Mucosa of stomach (tissue), 1 donor: ENCODE data around the gene SRF.
"Not testable (repeated sequence)": the region's sequence is repeated elsewhere in the genome, so short reads cannot be mapped to it uniquely, and the experiment has no call there.

Experiments
- H3K27me3 ChIP-seq: one replicate; pipeline ENCODE4 v1.7.0; 2013; ENCODE audit warnings: mild to moderate bottlenecking, low read length; ENCODE audit not compliant: control insufficient read depth, insufficient read depth
- H3K36me3 ChIP-seq: one replicate; pipeline ENCODE4 v1.7.0; 2013; ENCODE audit warnings: low read length; ENCODE audit not compliant: control insufficient read depth, insufficient read depth
- H3K4me1 ChIP-seq: one replicate; pipeline ENCODE4 v1.7.0; 2013; ENCODE audit warnings: mild to moderate bottlenecking, low read length; ENCODE audit not compliant: control insufficient read depth, insufficient read depth
- H3K4me3 ChIP-seq: one replicate; pipeline ENCODE4 v1.7.0; 2013; ENCODE audit warnings: low read length
- H3K9ac ChIP-seq: one replicate; pipeline ENCODE4 v1.7.0; 2013; ENCODE audit warnings: mild to moderate bottlenecking, low read length, moderate library complexity
- H3K9me3 ChIP-seq: one replicate; pipeline ENCODE4 v1.7.0; 2013; ENCODE audit warnings: mild to moderate bottlenecking, low read length, moderate library complexity; ENCODE audit not compliant: control insufficient read depth
- donor health status: Pancreatic carcinoma.

The SRF gene

GRCh38 chr6:43170931-43171706 lies at the start of gene SRF:
TSS of gene SRF (plus strand) at chr6:43171269. CDS start at chr6:43171657, 388 bp downstream.
- H3K9ac ChIP-seq = peak within 1 kb of the TSS; percentile 92
- H3K4me3 ChIP-seq = peak within 1 kb of the TSS; percentile 87
- H3K9me3 ChIP-seq = no peaks in the 10 kb centered on the region
- peaks cover 9% of the 10 kb centered on the region for H3K36me3 ChIP-seq
- peaks cover 32% of the 10 kb centered on the region for H3K4me1 ChIP-seq
- no peaks in the 10 kb centered on the region for H3K27me3 ChIP-seq

GRCh38 chr6:43122146-43122545 lies 48.9 kb upstream of the SRF start:
- H3K27me3 ChIP-seq = no peaks in the 10 kb centered on the region
- no peaks in the 10 kb centered on the region for H3K9me3 ChIP-seq
- no peak overlapping the region for H3K4me3 ChIP-seq
- peaks cover 29% of the 10 kb centered on the region for H3K4me1 ChIP-seq
- no peak overlapping the region for H3K9ac ChIP-seq
- H3K36me3 ChIP-seq = no peaks in the 10 kb centered on the region

- Histone ChIP-seq H3K4me1 (peaks cover 29% of the 10 kb centered on the region), H3K27me3 (no peaks in the 10 kb centered on the region), H3K9me3 (no peaks in the 10 kb centered on the region), H3K4me3 (no peak overlapping the region), H3K9ac (no peak overlapping the region), H3K36me3 (no peaks in the 10 kb centered on the region)
Observed at GRCh38 chr6:43123461-43124314, 47.4 kb upstream of the SRF start.

DNA sequence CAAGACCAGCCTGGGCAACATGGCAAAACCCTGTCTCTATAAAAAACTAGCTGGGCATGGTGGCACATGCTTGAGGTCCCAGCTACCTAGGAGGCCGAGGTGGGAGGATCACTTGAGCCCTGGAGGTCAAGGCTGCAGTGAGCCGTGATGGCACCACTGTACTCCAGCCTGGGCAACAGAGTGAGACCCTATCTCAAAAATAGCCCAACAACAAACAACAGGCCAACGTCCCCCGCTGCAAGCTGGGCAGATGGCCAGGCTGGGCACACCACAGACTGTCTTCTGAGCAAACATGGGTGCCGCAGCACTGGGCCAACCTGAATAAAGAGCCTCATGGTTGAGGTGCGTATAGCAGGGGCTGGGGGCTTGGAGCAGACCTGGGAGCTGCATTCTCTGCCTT lies 46.6 kb upstream of the SRF start:
- Histone ChIP-seq H3K27me3 (no peaks in the 10 kb centered on the region), H3K4me1 (peaks cover 33% of the 10 kb centered on the region), H3K36me3 (no peaks in the 10 kb centered on the region), H3K9ac (no peak overlapping the region), H3K9me3 (no peaks in the 10 kb centered on the region), H3K4me3 (no peak overlapping the region)

GRCh38 chr6:43125119-43125518 lies 46.0 kb upstream of the SRF start:
- Histone ChIP-seq H3K4me3 (no peak overlapping the region), H3K36me3 (no peaks in the 10 kb centered on the region), H3K4me1 (peaks cover 36% of the 10 kb centered on the region), H3K9ac (no peak overlapping the region), H3K27me3 (no peaks in the 10 kb centered on the region), H3K9me3 (no peaks in the 10 kb centered on the region)

DNA sequence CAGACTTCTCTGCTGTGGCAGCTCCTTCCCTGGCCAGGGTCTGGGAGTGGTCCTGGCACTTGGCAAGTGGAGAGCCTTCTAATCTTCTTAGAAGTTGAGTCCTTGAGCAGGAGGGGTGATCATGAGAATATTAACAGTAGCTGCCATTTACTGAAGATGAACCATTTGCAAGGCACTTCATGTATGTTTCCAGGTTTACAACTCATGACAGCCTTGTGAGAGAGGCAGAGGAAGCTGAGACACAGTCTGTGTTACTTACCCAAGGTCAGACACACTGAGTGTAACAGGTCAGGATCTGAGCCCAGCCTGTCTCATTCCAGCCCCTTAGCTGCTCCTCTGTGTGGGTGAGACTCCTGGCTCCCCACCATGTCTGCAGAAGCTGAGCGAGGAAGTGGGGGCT lies 45.5 kb upstream of the SRF start:
- no peaks in the 10 kb centered on the region for H3K27me3 ChIP-seq
- no peak overlapping the region for H3K9ac ChIP-seq
- H3K9me3 ChIP-seq = no peaks in the 10 kb centered on the region
- peaks cover 36% of the 10 kb centered on the region for H3K4me1 ChIP-seq
- H3K4me3 ChIP-seq = no peak overlapping the region
- no peaks in the 10 kb centered on the region for H3K36me3 ChIP-seq

DNA sequence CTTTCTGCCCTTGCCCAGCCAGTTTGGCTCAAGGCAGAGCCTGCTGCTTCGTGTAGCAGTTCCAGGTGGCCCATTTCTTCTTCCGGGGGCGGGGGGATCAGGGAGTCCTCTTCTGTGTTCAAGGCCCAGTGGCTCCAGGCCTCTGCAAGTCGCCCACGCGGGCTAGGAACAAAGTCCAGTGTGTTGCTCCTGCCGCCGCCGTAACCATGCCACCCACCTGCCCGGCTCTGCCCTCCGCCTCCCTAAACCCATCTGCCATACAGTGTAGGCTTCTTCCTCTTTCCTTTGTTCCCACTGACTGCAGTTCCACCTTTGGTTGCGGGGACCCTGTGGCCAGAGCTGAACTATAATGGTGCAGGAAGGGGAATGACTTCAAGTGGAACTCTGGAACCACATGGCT lies 43.9 kb upstream of the SRF start:
- Histone ChIP-seq H3K27me3 (no peaks in the 10 kb centered on the region), H3K4me3 (no peak overlapping the region), H3K9me3 (no peaks in the 10 kb centered on the region), H3K4me1 (peaks cover 31% of the 10 kb centered on the region), H3K9ac (no peak overlapping the region), H3K36me3 (no peaks in the 10 kb centered on the region)

DNA sequence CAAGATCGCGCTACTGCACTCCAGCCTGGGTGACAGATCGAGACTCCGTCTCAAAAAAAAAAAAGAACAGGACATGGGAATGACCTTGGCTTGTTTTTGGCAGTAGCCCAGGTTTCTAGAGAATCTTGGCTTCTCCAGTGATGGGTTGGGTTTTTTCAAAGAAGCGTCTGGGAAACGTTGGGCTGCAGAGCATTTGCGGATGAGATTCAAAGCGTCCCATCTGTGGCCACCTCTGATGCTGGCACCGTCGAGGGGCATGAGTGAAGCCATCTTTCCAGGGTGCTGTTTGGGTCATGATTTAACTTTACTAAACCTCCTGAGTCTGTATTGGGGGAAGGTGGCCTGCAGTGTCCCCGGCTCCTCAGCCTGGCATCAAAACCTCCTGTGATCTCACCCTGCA lies 43.2 kb upstream of the SRF start:
- H3K27me3 ChIP-seq = no peaks in the 10 kb centered on the region
- no peaks in the 10 kb centered on the region for H3K9me3 ChIP-seq
- no peak overlapping the region for H3K9ac ChIP-seq
- H3K36me3 ChIP-seq = no peaks in the 10 kb centered on the region
- H3K4me3 ChIP-seq = no peak overlapping the region
- H3K4me1 ChIP-seq = peaks cover 29% of the 10 kb centered on the region

- no peaks in the 10 kb centered on the region for H3K36me3 ChIP-seq
- H3K4me1 ChIP-seq = peaks cover 21% of the 10 kb centered on the region
- H3K9ac ChIP-seq = no peak overlapping the region
- no peaks in the 10 kb centered on the region for H3K27me3 ChIP-seq
- H3K4me3 ChIP-seq = no peak overlapping the region
- H3K9me3 ChIP-seq = no peaks in the 10 kb centered on the region
Observed at GRCh38 chr6:43128926-43129325, 42.1 kb upstream of the SRF start.

DNA sequence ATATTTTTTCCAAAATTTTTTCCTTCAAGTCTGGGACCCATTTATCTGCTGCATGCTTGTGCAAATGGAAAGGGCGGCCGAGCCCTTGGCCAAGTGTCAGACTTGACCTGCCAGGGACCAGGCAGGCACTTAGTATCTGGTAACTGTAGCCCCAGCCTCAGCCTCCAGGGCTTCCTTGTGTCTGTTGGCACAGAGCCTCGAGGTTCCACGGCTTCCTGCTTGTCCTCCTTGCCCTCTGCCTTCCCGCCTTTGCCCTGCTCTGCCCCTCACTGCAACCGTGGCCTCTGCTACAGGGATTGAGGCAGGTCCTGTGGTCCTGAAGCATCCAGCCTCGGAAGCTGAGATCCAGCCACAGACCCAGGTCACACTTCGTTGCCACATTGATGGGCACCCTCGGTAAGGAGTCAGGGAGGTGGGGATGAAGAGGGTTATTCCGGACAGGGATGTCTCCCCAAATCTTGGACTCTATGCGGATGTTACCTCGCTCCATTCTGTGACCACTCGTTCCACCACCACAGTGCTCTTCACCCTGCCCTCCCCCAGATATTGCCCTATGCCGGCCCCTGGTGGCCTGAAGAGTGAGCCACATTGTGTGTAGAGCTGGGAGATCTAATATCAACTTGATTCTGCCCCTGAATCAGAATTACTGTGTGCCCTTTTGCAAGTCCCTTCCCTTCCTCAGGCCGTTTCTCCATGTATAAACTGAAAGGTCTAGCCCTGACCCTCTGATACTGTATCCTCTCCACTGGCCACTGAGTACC lies 41.5 kb upstream of the SRF start:
- H3K9ac ChIP-seq = no peak overlapping the region
- no peak overlapping the region for H3K4me3 ChIP-seq
- H3K27me3 ChIP-seq = no peaks in the 10 kb centered on the region
- H3K36me3 ChIP-seq = no peaks in the 10 kb centered on the region
- H3K9me3 ChIP-seq = no peaks in the 10 kb centered on the region
- H3K4me1 ChIP-seq = peaks cover 14% of the 10 kb centered on the region

GRCh38 chr6:43130429-43130828 lies 40.6 kb upstream of the SRF start:
- Histone ChIP-seq H3K4me1 (peaks cover 13% of the 10 kb centered on the region), H3K9ac (no peak overlapping the region), H3K4me3 (no peak overlapping the region), H3K9me3 (no peaks in the 10 kb centered on the region), H3K27me3 (no peaks in the 10 kb centered on the region), H3K36me3 (no peaks in the 10 kb centered on the region)

DNA sequence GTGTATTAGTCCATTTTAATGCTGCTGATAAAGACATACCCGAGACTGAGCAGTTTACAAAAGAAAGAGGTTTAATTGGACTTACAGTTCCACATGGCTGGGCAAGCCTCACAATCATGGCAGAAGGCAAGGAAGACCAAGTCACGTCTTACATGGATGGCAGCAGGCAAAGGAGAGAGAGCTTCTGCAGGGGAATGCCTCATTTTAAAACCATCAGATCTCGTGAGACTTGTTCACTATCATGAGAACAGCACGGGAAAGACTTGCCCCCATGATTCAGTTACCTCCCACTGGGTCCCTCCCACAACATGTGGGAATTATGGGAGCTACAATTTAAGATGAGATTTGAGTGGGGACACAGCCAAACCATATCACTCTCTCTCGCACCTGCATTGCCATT lies 39.7 kb upstream of the SRF start:
- not testable (repeated sequence) for H3K9me3 ChIP-seq, H3K9ac ChIP-seq, H3K4me1 ChIP-seq, H3K4me3 ChIP-seq, H3K36me3 ChIP-seq, H3K27me3 ChIP-seq
